NCI-H748 (cell line): ENCODE data around the gene PTOV1.
A peak's percentile ranks its signal among the peaks of the same experiment; 100 is the strongest.

Experiments used
- DNase-seq: peaks from one replicate; lab custom pipeline; 2025; ENCODE audit not compliant: unreplicated experiment; lab: John Stamatoyannopoulos, UW

The PTOV1 gene

DNA sequence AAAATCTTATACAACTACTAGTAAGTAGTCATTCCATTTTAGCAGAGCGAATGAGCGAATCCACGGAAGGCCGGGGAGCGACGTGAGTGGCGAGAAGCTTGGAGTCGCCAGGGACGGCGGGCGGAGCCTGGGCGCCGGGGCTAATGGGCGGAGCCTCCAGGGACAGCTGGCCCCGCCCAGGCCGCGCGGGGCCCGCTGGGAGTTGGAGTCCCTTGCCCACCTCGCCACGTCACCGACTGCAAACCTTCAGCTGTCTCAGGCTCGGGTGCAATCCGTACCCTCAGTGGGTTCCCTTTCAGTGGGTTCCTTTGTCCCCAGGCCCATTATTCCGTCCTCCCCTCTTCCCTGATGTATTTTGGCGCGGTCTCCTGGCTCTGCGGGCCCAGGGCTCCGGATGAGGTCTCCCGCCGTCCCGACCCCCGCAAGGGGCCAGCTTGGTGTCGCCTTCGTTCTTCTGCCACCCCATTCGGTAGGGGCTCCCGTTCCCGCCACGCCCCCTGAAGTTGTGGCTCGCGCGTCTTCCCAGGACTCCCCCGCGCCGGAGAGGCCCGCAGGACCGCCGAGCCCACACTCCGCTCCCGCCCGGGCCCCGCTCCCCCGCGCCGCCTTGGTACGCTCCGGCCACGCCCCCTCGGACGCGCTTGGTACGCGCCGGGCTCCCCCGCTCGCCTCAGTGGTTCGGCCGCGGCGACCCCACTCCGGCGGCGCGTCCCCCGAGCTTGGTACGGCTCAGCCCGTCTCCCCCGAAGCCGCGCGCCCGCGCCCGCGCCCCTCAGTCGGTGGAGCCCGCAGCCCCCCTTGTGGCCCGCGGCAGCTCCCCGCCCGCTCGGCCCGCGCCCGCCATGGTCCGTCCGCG, at the start of gene PTOV1:
PTOV1 (plus strand) TSS at position 673 of the 856 bp plus-strand sequence.
- peak; percentile 96 for DNase-seq

DNA sequence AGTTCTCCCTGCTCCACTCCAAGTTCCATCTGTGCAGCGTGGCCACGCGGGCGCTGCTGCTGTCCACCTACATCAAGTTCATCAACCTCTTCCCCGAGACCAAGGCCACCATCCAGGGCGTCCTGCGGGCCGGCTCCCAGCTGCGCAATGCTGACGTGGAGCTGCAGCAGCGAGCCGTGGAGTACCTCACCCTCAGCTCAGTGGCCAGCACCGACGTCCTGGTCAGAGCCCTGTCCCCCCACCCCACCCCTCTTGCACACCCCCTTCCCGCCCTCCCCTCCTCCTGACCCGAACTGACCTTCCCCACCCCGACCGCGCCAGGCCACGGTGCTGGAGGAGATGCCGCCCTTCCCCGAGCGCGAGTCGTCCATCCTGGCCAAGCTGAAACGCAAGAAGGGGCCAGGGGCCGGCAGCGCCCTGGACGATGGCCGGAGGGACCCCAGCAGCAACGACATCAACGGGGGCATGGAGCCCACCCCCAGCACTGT, 49.5 kb upstream of the PTOV1 start:
- DNase-seq: no peak

DNA sequence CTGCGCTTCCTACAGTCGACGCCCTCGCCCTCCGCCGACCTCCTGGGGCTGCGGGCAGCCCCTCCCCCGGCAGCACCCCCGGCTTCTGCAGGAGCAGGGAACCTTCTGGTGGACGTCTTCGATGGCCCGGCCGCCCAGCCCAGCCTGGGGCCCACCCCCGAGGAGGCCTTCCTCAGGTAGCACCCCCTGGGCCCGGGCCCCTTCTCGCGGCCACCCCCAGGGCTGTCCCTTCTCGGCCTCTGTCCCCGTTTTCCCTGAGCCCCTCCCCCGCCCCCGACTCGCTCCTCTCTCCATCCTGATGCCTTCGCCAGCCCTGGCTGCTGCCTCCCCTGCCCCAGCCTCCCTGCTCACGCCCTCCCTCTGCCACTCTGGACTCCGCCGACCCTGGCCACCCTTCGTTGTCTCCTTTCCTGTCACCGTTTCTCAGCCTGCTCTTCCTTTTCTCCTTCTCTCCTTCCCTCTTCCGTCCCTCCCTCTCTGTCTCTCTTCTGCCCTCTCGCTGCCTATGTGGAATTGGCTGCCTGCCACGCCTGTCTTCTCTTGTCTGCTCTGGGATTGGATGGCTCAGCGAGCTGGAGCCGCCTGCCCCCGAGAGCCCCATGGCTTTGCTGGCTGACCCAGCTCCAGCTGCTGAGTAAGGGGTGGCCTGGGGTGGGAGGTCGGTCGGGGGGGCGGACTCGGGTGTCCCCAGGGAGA, 48.8 kb upstream of the PTOV1 start:
- no peak for DNase-seq

DNA sequence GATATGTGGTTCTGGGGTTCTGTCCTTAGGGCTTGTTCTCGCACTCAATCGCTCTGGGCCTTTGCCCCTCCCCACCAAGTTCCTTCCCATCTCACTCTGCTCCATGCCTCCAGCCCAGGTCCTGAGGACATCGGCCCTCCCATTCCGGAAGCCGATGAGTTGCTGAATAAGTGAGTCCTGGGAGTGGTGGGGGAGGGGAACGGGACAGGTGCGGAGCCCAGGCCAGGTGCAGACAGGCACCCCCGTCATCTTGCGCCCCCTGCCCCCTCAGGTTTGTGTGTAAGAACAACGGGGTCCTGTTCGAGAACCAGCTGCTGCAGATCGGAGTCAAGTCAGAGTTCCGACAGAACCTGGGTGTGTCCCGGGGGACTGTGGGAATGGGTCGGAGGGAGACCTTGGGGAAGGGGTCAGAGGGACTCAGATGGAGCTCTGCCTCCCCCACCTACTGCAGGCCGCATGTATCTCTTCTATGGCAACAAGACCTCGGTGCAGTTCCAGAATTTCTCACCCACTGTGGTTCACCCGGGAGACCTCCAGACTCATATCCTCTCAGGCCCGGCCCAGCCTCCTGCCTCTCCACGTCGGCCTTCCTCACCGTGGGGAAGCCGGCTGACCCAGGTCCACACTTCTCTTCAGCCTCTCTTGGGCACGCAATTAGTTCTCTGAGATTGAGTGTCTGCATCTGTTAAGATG, 48.0 kb upstream of the PTOV1 start:
- DNase-seq: no peak

DNA sequence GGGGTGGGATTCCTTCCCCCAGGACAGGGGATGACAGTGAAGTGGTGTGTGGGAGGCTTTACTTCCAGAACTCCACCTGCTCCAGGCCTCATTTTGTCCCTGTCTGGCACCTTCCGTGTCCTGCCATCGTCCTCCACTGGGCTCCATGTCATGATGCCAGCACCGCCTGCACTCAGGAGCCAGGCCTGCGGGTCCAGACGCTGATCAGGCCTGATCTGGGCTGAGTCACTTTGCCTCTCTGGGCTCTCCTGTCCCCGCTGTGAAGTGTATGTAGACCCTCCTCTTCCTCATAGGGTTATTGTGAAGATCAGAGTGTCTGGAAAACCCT, 47.5 kb upstream of the PTOV1 start:
- no peak for DNase-seq

DNA sequence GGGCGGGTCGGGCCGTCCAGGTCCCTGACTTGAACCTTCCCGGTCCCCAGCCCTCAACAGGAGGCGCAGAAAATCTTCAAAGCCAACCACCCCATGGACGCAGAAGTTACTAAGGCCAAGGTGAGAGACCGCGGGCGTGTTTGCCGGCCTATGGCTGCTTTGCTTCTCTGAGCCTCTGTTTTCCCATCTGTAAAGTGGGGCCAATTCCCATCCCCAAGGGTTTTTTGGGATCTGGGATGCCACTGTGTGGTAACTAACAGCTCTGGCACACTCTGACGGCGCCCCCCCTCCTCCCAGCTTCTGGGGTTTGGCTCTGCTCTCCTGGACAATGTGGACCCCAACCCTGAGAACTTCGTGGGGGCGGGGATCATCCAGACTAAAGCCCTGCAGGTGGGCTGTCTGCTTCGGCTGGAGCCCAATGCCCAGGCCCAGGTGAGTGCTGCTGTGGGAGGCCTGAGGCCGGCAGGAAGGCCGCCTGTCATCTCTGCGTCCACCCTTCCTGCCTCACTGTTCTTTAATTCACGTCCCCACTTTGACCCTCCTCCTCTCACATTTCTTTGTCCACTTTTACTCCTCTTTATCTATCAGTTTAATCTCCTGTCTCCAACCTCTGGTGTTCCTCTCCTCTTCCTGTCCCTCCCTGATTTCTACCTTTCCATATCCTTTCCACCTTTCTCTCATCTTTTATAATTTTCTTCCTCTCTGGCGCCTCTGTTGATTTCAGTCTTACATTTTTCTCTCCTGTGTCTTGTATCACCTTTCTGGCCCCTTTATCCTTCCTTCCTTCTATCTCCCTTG, 44.9 kb upstream of the PTOV1 start:
- DNase-seq: no peak

DNA sequence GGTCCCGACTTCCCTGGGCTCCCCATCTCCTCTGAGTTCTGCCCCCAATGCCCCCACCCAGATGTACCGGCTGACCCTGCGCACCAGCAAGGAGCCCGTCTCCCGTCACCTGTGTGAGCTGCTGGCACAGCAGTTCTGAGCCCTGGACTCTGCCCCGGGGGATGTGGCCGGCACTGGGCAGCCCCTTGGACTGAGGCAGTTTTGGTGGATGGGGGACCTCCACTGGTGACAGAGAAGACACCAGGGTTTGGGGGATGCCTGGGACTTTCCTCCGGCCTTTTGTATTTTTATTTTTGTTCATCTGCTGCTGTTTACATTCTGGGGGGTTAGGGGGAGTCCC, 44.4 kb upstream of the PTOV1 start:
- DNase-seq: no peak

DNA sequence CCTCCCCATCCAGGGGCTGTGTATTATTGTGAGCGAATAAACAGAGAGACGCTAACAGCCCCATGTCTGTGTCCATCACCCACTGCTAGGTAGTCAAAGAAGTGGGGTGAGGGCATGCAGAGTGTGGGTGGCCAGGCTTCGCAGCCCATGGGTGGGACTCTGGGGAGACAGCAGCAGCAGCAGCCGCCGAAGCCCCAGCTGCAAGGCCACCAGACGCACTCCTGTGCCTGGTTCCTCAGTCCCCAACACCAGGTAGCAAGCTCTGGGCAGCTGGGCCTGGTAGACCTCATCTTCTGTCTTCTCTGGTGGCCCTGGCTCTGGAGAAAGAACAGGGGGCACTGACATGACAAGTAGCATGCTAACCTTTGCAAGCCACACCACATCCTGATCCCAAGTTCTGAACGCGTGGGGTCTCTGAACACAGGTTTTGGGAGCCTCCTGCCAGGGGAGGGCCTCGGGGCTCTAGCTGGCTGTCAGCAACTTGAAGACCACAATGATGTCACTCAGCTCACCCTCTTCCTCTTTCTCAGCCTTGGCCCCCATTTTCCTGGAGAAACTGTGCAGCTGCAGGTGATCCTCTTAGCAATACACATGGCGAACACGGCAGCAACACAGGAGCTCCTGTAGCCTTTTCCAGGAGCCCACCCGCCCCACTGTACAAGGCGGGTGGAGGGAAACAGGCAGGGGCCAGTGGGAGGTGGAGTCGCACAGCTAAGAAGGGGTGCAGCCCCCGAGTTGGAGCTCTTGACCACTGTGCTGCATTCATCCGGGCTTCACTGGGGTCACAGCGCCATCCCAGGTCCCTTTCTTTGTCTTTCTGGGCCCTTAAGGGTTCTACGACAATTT, 43.7 kb upstream of the PTOV1 start:
- DNase-seq: no peak

DNA sequence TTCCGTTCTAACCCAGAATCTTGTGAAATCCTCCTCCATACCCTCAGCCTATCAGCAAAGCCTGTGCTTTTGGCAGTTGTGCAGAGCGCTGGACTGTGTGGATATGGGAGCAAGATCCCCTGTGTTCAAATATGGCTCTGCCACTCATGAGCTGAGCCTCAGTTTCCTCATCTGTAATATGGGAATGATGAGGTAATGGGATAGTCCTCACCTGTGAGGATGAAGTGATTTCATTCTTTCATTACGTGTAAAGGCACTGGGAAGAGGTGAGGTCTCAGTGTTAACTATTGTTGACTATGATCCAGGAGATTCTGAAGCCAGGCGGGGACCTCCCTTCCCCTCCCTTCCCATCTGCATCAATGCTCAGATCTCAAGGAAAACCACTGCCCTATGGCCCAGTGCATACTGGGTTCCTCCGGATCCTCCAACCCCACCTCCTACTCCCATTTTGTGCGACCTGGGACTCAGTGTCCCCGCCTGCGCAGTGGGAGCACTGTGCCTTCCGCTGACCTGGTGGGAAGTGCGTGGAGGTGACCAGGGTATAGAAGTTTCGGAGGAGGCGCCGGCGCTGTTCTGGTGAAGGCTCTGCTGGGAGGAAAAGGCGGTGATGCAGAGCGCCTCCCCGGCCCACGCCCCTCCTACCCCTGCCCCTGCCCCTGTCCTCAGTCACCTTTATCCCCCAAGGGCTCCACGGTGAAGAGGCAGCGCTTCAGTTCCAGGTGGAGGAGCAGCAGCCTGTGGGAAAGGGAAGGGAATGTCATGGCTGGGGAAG, 42.9 kb upstream of the PTOV1 start:
- DNase-seq: no peak

DNA sequence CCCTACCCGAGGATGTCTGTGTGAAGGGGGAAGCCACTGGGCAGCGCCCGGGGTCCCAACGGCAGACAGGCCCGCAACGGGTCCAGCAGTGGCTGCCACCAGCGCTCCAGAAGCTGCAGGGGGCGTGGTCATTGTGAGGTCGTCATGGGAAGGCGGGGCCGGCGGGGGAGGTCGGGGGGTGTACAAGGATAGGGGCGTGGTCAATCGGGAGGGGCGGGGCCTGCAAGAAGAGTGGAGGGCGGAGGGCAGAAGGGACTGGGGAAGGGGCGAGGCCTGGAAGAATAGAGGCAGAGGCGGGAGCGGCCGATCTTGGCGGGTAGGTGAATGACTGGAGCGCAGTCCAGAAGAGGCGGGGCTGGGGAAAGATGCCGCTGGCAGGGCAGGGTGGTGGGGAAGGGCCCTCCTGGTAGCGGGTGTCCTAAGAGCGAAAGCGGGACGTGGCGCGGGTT, 42.2 kb upstream of the PTOV1 start:
- DNase-seq: peak; percentile 97

DNA sequence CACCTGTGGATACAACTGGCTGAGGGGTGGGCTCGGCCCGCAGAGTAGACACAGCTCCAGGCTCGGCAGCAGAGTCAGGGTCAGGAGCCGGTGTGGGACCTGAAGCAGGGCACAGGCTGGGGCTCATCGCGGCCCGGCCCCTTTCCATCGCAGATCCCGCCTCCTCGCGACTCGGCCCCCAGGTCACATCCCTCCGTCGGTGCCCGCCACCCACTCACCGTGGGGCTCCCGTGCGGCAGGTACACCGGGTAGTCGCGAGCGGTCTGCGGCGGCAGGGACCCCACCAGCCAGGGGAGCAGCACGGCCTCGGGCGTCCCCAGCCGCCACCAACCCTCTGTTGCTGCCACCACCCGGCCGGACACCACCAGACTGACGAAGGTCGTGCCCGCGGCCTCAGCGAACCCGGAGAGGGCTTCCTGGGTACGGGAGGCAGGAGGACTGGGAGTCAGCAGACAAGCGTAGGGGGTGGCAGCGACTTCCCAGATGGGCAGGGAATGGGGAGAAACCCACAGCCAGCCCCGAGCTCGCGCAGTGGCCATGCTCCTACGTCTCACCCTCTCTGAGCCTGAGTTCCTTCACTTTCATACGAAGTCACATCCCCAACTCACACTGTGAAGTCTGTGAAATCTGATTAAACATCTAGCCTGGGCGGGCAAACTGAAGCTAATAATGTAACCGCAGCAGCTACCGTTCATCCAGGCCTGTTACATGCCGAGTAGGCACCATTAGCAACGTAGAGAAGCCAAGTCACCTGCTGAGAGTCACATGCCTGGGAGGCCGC, 41.6 kb upstream of the PTOV1 start:
- DNase-seq: peak; percentile 71

DNA sequence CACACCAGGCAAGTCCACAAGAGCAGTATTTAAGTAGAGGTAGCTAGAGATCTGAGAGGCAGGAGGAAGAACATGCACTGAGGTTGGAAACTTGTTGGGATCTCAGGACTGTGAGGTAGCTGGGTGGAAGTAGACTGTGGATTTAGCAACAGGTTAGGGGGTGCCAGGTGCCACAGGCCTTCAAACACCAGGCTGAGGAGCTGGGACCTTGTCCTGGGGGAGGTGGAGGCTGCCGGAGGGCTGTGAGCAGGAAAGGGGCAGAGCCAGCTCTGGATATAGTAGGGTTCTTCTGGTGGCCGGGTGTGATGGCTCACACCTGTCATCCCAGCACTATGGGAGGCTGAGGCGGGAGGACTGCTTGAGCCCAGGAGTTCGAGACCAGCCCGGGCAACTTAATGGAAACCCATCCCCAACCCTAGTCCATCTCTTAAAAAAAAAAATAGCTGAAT, 41.0 kb upstream of the PTOV1 start:
- DNase-seq: no peak

DNA sequence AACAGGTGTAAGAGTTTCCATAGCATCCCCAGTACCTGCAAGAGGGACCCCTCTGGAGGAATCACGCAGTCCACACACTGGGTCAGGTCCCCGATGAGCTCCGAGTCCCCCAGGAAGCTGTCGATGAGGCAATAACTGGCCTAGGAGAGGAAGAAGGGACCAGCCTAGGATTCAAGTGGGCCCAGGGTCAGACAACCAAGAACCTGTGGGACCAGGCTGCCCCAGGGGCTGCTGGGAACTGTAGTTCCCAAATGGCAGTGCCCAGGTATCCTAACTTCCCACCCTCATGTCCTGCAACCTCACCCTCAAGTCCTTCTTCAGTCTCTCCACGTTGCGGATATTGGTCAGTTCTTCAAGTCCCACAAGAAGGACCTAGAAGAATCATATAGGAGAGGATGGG, 39.6 kb upstream of the PTOV1 start:
- no peak for DNase-seq

DNA sequence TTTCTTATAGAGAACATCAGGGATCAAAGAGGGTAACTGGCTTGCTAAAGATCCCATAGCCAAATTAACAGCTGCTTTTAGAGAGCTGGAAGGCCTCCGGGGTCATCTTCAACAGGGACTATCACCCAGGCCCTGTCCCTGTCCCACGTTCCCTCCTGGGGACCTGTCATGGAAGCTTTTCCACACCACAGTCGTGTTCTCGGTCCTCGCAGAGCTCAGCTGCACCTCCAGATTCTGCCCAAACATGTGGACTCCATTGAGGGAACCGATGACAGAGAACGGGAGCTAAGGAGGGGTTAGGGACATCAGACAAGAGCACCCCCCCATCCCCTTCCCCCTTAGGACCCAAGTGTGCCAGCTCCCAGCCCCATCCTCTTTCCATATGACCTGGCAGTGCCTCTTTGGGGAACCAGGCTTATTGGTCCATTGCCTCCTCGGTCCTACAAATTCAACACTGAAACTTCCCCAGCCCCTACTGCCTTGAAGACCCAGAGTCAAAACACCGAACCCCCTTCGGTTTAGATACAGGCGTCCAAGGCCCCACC, 38.4 kb upstream of the PTOV1 start:
- DNase-seq: no peak

DNA sequence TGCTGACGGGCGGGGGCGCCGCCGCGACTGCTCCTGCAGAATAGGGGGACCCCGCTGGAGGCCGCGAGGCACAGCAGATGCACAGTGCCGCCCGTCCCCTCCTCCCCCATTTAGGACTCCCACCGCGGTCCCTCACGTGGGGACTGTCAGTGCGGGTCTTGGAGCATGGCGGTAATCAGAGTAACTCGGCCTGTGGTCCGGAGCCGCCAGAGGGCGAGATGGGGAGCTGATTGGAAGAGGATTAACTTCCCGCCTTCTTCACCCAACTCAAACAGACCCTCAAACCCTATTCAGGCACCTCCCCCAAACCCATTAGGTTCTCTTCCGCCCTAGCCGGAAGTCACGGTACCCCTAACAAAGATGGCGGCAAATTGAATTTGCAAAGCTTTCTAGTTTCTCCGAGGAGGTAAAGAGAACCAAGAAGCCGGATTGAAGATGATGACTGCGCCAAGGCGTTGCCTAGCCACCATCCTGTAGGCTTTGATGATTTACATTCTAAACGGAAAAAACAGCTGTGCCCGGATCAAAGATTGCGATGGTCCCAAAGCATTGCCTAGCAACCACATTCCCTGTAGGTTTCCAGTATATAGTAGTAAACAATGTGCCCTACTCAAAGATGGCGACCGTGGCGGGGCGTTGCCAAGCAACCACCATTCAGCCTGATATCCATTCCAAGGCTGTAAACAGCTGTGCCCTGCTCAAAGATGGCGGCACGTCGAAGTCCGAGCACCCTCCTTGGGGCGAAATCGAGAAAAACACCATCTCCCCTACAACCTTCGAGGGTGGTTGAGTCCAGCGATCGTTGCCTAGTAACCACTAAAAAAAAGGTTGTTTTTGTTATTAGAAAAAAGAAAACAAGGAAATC, 37.7 kb upstream of the PTOV1 start, which contains the start of gene FUZ:
FUZ (minus strand) TSS at position 296 of the 865 bp plus-strand sequence; CDS start at position 110, 186 bp downstream.
- DNase-seq: peak; percentile 100

DNA sequence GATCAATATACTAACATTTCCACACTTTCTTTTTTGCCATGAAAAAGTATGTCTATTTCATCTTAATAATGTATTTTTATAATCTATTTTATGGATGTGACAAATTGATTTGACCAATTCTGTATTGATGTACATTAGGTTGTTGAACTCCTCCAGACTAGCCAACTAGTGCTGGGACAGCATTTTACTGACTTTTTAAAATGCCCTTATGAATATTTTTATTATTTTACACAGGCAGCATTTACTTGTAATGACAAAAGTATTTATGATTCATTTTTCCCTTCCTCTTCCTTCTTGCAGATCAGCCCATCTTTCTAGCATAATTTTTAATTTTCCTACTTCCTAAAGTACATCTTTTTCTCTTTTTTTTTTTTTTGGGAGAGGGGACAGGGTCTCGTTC, 36.9 kb upstream of the PTOV1 start:
- no peak for DNase-seq

DNA sequence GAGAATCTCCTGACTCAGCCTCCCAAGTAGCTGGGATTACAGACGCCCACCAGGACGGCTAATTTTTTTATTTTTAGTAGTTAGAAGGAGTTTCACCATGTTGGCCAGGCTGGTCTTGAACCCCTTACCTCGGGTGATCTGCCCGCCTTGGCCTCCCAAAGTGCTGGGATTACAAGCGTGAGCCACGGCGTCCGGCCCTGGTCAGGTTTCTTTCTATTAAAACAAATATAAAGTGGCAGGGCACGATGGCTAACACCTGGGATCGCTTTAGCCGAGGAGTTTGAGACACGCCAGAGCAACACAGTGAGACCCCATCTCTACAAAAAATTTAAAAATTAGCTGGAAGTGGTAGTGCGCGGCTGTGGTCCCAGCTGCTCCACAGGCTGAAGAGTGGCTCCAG, 34.4 kb upstream of the PTOV1 start:
- peak; percentile 31 for DNase-seq
